ENCODE data around the gene PACSIN1. TPM values are rescaled to one million over a fixed set of nuclear protein-coding genes. Genes with fewer than 3 reads are reported as not detected.

PACSIN1 gene
- total and polyA plus RNA-seq, 2 donors (not counting 3 experiments of a cell fraction or from before 2014, with no cell fraction given) = 0.03 TPM; not detected in 1

- H3K9me3 ChIP-seq (replicated peaks; ENCODE audit: control insufficient read depth, insufficient read depth, low read length) = no peaks in the 10 kb centered on the region
- no peak overlapping the region for H2AFZ ChIP-seq (ENCODE audit: low read depth, low read length)
- dilution Hi-C loops (cut with MboI; ENCODE audit: extremely low pct_ligation_motif_present, low sequenced_read_pairs) = no loop called here
- H3K36me3 ChIP-seq (ENCODE audit: control insufficient read depth in 2 of 2, extremely low read depth in 1 of 2, insufficient read depth in 2 of 2, low read length in 2 of 2) = no peaks in the 10 kb centered on the region
- H3K9me1 ChIP-seq (replicated peaks; ENCODE audit: control insufficient read depth, extremely low read depth, insufficient read depth, low read length) = no peaks in the 10 kb centered on the region
- no TSS peak for BruUV-seq (replicated peaks)
- ChIA-PET CTCF (no interaction called here), POLR2A (no interaction called here)
- H3K27ac ChIP-seq (ENCODE audit: insufficient read depth, low read depth, low read length) = no peak overlapping the region
- H3K79me2 ChIP-seq (ENCODE audit: control insufficient read depth, insufficient read depth, low read length) = no peaks in the 10 kb centered on the region
- DNase-seq (ENCODE audit: low read depth, low spot score) (no peak), FAIRE-seq (no peak)
- H3K4me2 ChIP-seq (ENCODE audit: insufficient read depth, low read length) = no peak overlapping the region
- no peaks in the 10 kb centered on the region for H3K27me3 ChIP-seq (ENCODE audit: control insufficient read depth in 2 of 2, insufficient read depth in 2 of 2, low read length in 2 of 2)
- intact Hi-C loops (cut with micrococcal nuclease) = no loop called here
- H3K9ac ChIP-seq (replicated peaks; ENCODE audit: extremely low read depth, insufficient read depth, low read length) = no peak overlapping the region
- H3K4me1 ChIP-seq (ENCODE audit: control insufficient read depth, extremely low read depth, insufficient read depth, low read length) = no peaks in the 10 kb centered on the region
- no peaks in the 10 kb centered on the region for H4K20me1 ChIP-seq (replicated peaks; ENCODE audit: control insufficient read depth, extremely low read depth, insufficient read depth, low read length)
- no peak for TF ChIP-seq FOS (IDR thresholded peaks at IDR 0.05; ENCODE audit: borderline replicate concordance, insufficient read depth, low read length)
- TF ChIP-seq EZH2 (IDR thresholded peaks at IDR 0.05; ENCODE audit: borderline replicate concordance, low read depth, low read length, severe bottlenecking) = no peak
- no peak for TF ChIP-seq POLR2A (IDR thresholded peaks at IDR 0.05; ENCODE audit: low read depth, low read length)
- no peak for TF ChIP-seq JUN (IDR thresholded peaks at IDR 0.05; ENCODE audit: borderline replicate concordance, insufficient read depth, insufficient read length, low read depth)
- TF ChIP-seq MAX (IDR thresholded peaks at IDR 0.05; ENCODE audit: insufficient read depth, insufficient read length) = no peak
- no peak for TF ChIP-seq MYC (IDR thresholded peaks at IDR 0.05; ENCODE audit: low read depth, low read length)
- TF ChIP-seq POLR2AphosphoS5 (IDR thresholded peaks at IDR 0.05; ENCODE audit: insufficient read depth, low read depth, low read length) = no peak
- no peak for TF ChIP-seq GATA2 (IDR thresholded peaks at IDR 0.05; ENCODE audit: insufficient read depth, insufficient read length, low read depth, low read length)
- TF ChIP-seq, protein P1, sequence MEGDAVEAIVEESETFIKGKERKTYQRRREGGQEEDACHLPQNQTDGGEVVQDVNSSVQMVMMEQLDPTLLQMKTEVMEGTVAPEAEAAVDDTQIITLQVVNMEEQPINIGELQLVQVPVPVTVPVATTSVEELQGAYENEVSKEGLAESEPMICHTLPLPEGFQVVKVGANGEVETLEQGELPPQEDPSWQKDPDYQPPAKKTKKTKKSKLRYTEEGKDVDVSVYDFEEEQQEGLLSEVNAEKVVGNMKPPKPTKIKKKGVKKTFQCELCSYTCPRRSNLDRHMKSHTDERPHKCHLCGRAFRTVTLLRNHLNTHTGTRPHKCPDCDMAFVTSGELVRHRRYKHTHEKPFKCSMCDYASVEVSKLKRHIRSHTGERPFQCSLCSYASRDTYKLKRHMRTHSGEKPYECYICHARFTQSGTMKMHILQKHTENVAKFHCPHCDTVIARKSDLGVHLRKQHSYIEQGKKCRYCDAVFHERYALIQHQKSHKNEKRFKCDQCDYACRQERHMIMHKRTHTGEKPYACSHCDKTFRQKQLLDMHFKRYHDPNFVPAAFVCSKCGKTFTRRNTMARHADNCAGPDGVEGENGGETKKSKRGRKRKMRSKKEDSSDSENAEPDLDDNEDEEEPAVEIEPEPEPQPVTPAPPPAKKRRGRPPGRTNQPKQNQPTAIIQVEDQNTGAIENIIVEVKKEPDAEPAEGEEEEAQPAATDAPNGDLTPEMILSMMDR (IDR thresholded peaks at IDR 0.05; ENCODE audit: extremely low read depth in 1 of 2, insufficient read depth in 1 of 2, low read depth in 1 of 2, low read length in 2 of 2) = no peak
- H3K4me3 ChIP-seq (replicated peaks in 1 of 3; ENCODE audit: insufficient read depth in 1 of 3, low read depth in 1 of 3, low read length in 3 of 3) = no peak overlapping the region
Measured at GRCh38 chr6:34552620-34553019, 86.7 kb downstream of the PACSIN1 start.

Data from endothelial cell of umbilical vein (primary cell).